HepG2 (cell line): Measurements from ENCODE around the gene PIM1. TPM values are rescaled to one million over a fixed set of nuclear protein-coding genes. Genes with fewer than 3 reads are reported as not detected.

Experiments
- ATAC-seq: fragments of 200-7000 bp; cut with Tn5 transposase; 3 replicates; pipeline ENCODE4 v1.9.1; 2020; ENCODE audit warnings: mild to moderate bottlenecking, moderate library complexity
- BruUV-seq: library from RNA; stranded (reverse); fragments of 400-500 nt; replicated peaks from 2 replicates; lab custom pipeline; 2021; lab: Mats Ljungman, UMichigan
- CTCF ChIA-PET: fragments of 300-600 bp; formaldehyde crosslinking; extraction: SDS; loops from one replicate; lab custom pipeline; 2021; ENCODE audit warnings: low total read pairs, inconsistent platforms, low intra/inter-chr PET ratio; lab: Yijun Ruan, JAX
- POLR2A ChIA-PET: fragments of 350-600 bp; sonication (Branson Sonifier 250); formaldehyde crosslinking; loops from one replicate; lab custom pipeline; 2020; ENCODE audit warnings: antibody characterized with exemption, inconsistent platforms; lab: Yijun Ruan, JAX
- DNase-seq: peaks from one replicate; pipeline ENCODE4 v3.0.0-alpha.2; 2015; ENCODE audit warnings: low spot score
- FAIRE-seq: peaks from 3 replicates; lab custom pipeline; 2011; peaks lifted over from hg19 to GRCh38; lab: Jason Lieb, UNC
- H2AFZ ChIP-seq: one replicate; pipeline ENCODE4 v1.6.1; 2011; ENCODE audit warnings: low read length, inconsistent platforms
- H3K27ac ChIP-seq: fragments of 300-600 bp; 3 replicates; pipeline ENCODE4 v1.8.0; 2011; ENCODE audit warnings: mixed run types, mild to moderate bottlenecking, mixed read lengths, low read length, inconsistent platforms; ENCODE audit not compliant: insufficient read depth; ENCODE audit errors: extremely low read length
- H3K27me3 ChIP-seq, 2 experiments: fragments of 200-600 bp in 1 of 2; 2 replicates in 1 of 2; 3 replicates in 1 of 2; pipeline versions ENCODE4 v1.6.0 to v1.8.0; 2011; ENCODE audit warnings: low read length in 2 of 2, mild to moderate bottlenecking in 2 of 2, moderate library complexity in 2 of 2, inconsistent platforms in 1 of 2; ENCODE audit not compliant: insufficient read depth in 2 of 2, control insufficient read depth in 1 of 2
- H3K36me3 ChIP-seq, 2 experiments: fragments of 200-600 bp in 1 of 2; replicated peaks in 1 of 2; 2 replicates in 1 of 2; 3 replicates in 1 of 2; pipeline versions ENCODE4 v1.5.1 to v1.8.0; 2011; ENCODE audit warnings: low read length in 2 of 2, inconsistent platforms in 1 of 2; ENCODE audit not compliant: insufficient read depth in 2 of 2, control insufficient read depth in 1 of 2
- H3K4me1 ChIP-seq: 2 replicates; pipeline ENCODE4 v1.5.1; 2012; ENCODE audit warnings: low read length, inconsistent platforms; ENCODE audit not compliant: insufficient read depth
- H3K4me2 ChIP-seq: 2 replicates; pipeline ENCODE4 v1.6.0; 2011; ENCODE audit warnings: low read depth, low read length, inconsistent platforms
- H3K4me3 ChIP-seq, 3 experiments: fragments of 200-600 bp in 1 of 3; sonication (generic), shearing (Covaris generic) in 1 of 3; replicated peaks in 1 of 3; 2 replicates each; pipeline ENCODE4 v1.5.1; 2011 to 2016; ENCODE audit warnings: low read length in 3 of 3, inconsistent platforms in 2 of 3, low read depth in 2 of 3, mild to moderate bottlenecking in 2 of 3, control low read depth in 1 of 3, mixed read lengths in 1 of 3; ENCODE audit not compliant: insufficient read depth in 1 of 3
- H3K79me2 ChIP-seq: one replicate; pipeline ENCODE4 v1.6.1; 2011; ENCODE audit warnings: low read length, inconsistent platforms; ENCODE audit not compliant: insufficient read depth
- H3K9ac ChIP-seq: 2 replicates; pipeline ENCODE4 v1.6.0; 2011; ENCODE audit warnings: mild to moderate bottlenecking, low read depth, low read length, inconsistent platforms; ENCODE audit not compliant: insufficient read depth
- H3K9me3 ChIP-seq: 2 replicates; pipeline ENCODE4 v1.5.1; 2012; ENCODE audit warnings: mild to moderate bottlenecking, low read length
- H4K20me1 ChIP-seq: 2 replicates; pipeline ENCODE4 v1.6.0; 2011; ENCODE audit warnings: inconsistent platforms, mild to moderate bottlenecking, low read length, moderate library complexity; ENCODE audit not compliant: insufficient read depth
- CHD2 ChIP-seq: IDR thresholded peaks from 2 replicates; pipeline ENCODE4 v1.6.1; 2011; ENCODE audit warnings: low read depth, low read length, improper control_type of control experiment
- EHMT2 ChIP-seq: fragments of 200-600 bp; sonication (generic); IDR thresholded peaks from 2 replicates; pipeline ENCODE4 v1.7.0; 2017; ENCODE audit warnings: antibody characterized with exemption, low read depth, low read length, borderline replicate concordance
- FOXA3 ChIP-seq: IDR thresholded peaks from 2 replicates; pipeline ENCODE4 v1.6.1; 2016; ENCODE audit warnings: missing genetic modification reagents, missing compliant biosample characterization
- HOXA7 ChIP-seq: sonication (generic); formaldehyde crosslinking; IDR thresholded peaks from 2 replicates; pipeline ENCODE4 v1.8.1; 2022; ENCODE audit warnings: mild to moderate bottlenecking, missing genetic modification reagents, moderate library complexity
- MTF1 ChIP-seq: sonication (generic); formaldehyde crosslinking; IDR thresholded peaks from 2 replicates; pipeline ENCODE4 v1.5.0; 2020; ENCODE audit warnings: missing genetic modification reagents
- MTF2 ChIP-seq: sonication (generic); formaldehyde crosslinking; IDR thresholded peaks from 2 replicates; pipeline ENCODE4 v1.5.0; 2020; ENCODE audit warnings: missing genetic modification reagents, borderline replicate concordance
- U2AF1 ChIP-seq: fragments of 200-400 bp; formaldehyde crosslinking; optimal IDR thresholded peaks from 2 replicates; pipeline ENCODE3; 2017; ENCODE audit warnings: mild to moderate bottlenecking, low read depth, low read length
- ZNF614 ChIP-seq: IDR thresholded peaks from 2 replicates; pipeline ENCODE4 v1.6.1; 2018; ENCODE audit warnings: missing biosample characterization, missing genetic modification reagents, inconsistent platforms, borderline replicate concordance
- ZNF883 ChIP-seq: sonication (generic); formaldehyde crosslinking; IDR thresholded peaks from 2 replicates; pipeline ENCODE4 v1.5.1; 2020; ENCODE audit warnings: mild to moderate bottlenecking, missing genetic modification reagents; ENCODE audit errors: not compliant biosample characterization
- WGBS: methylation state at CpG from one replicate; pipeline ENCODE4 v1.1.6; 2017; ENCODE audit warnings: low lambda C conversion rate; 5-methylcytosine and 5-hydroxymethylcytosine counted together
- in situ Hi-C: cut with HindIII; loops from 2 replicates; pipeline ENCODE4 v1.10.0; 2017; ENCODE audit warnings: low pct_unique_long_range_greater_than_20kb; ENCODE audit not compliant: extremely low pct_ligation_motif_present
- intact Hi-C: fragments of 100-400 bp; cut with micrococcal nuclease; formaldehyde crosslinking; loops from one replicate; pipeline ENCODE4 v1.10.0; 2022; ENCODE audit not compliant: unreplicated experiment
- polyA plus RNA-seq, 8 experiments: library from polyadenylated mRNA; depleted of rRNA in 3 of 8; stranded (reverse) in 7 of 8; unstranded in 1 of 8; fragments of >200 nt; fragmentation: Illumina TruSeq in 4 of 8; extraction: Trizol in 4 of 8; gene quantifications; 2 replicates each; pipeline versions ENCODE4 v1.2.1 to v1.2.3, GENCODE V29; 2011 to 2016; ENCODE audit warnings: low read depth in 4 of 8, missing spikeins in 1 of 8, mixed read lengths in 1 of 8; ENCODE audit not compliant: insufficient read depth in 1 of 8
- total RNA-seq, 5 experiments: library from RNA; depleted of rRNA; stranded (reverse); fragments of >200 nt; fragmentation: Illumina TruSeq; extraction: Trizol; gene quantifications; 2 replicates each; pipeline ENCODE4 v1.2.3, GENCODE V29; 2016; ENCODE audit warnings: low read depth in 1 of 5
- TF ChIP-seq, protein P1 (sequence below): sonication (generic); formaldehyde crosslinking; conservative IDR thresholded peaks from 2 replicates; pipeline ENCODE4 v1.4.0; 2020; ENCODE audit warnings: missing genetic modification reagents

PIM1 gene
- total and polyA plus RNA-seq, 2 of the 13 experiments (the other 11 are each of a cell fraction or from before 2014, with no cell fraction given), result 29.4 to 117 TPM

DNA sequence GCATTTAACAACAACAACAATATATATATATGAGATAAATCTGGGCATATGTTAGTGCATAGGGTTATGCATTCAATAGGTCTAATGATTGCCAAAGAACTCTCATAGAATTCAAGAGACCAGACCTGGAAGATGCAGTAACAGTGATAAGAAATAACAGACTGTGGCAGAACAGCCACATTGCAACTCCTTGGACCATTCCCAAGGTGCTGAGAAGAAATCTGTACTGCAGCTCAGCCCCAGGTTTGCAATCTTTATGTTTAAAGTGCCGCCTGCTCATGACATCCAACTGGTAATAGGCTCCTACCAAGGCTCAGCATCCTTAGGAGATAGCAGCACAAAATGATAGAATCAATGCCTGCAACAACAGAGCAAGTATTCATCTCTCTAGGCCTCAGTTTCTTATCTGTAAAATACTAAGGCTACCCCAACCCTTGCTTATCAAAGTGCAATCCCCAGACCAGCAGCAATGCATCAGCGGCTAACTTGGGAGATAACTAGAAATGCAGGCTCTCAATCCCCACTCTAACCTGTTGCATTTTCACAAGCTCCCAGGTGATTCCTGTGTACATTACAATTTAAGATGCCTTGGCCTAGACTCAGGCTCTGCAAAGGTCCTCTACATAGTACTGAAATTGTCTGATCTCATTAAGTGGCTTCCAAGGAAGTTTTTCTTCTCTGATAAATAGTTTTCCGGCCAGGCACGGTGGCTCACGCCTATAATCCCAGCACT lies 30.6 kb upstream of the PIM1 start (continued):
- no peak for TF ChIP-seq HOXA7
- no peak for TF ChIP-seq FOXA3 (CRISPR knock-in tag)
- TF ChIP-seq, protein P1, sequence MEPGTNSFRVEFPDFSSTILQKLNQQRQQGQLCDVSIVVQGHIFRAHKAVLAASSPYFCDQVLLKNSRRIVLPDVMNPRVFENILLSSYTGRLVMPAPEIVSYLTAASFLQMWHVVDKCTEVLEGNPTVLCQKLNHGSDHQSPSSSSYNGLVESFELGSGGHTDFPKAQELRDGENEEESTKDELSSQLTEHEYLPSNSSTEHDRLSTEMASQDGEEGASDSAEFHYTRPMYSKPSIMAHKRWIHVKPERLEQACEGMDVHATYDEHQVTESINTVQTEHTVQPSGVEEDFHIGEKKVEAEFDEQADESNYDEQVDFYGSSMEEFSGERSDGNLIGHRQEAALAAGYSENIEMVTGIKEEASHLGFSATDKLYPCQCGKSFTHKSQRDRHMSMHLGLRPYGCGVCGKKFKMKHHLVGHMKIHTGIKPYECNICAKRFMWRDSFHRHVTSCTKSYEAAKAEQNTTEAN (CRISPR knock-in tag), result no peak

DNA sequence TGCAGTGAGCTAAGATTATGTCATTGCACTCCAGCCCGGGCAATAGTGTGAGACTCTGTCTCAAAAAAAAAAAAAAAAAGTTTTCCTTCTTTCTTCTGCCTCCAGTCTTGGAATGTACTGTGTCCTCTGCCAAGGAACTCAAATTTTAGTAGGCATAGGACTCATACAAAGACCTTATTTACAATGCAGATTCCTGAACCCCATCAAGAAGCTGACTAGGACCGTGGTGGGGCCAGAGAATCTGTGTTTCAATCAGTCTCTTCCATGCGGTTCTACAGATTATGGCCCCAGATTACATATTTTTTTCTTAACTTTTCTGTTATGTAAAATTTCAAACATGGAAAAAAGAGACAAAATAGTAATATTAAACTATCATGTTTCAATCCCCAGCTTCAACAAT lies 29.8 kb upstream of the PIM1 start:
- no peak for TF ChIP-seq MTF1 (CRISPR knock-in tag)
- TF ChIP-seq MTF2 (CRISPR knock-in tag), result no peak
- no peak for TF ChIP-seq CHD2
- TF ChIP-seq EHMT2, result no peak
- TF ChIP-seq ZNF883, result no peak
- TF ChIP-seq U2AF1, result no peak
- TF ChIP-seq ZNF614, result no peak
- H3K9ac ChIP-seq, result no peak overlapping the region
- DNase-seq (no peak), FAIRE-seq (no peak), ATAC-seq (no peak)
- peaks cover 87% of the 10 kb centered on the region for H3K4me1 ChIP-seq
- 98% methylated on average over 3 of the region's 3 CpGs for WGBS
- intact Hi-C loops (no loop called here), in situ Hi-C loops (no loop called here)
- H3K4me3 ChIP-seq, result no peak overlapping the region
- H3K9me3 ChIP-seq, result no peaks in the 10 kb centered on the region
- H3K27me3 ChIP-seq, result no peaks in the 10 kb centered on the region
- no peaks in the 10 kb centered on the region for H3K36me3 ChIP-seq
- H3K4me2 ChIP-seq, result no peak overlapping the region
- no peaks in the 10 kb centered on the region for H4K20me1 ChIP-seq
- H3K27ac ChIP-seq, result no peak overlapping the region
- POLR2A ChIA-PET, result interaction anchor here (0.7 to 5.3 kb wide), 2 partner anchors 7 to 54 kb away, joined by 4 to 55 read pairs; no protein-coding TSS in a partner anchor
- no peak overlapping the region for H2AFZ ChIP-seq
- no TSS peak for BruUV-seq
- CTCF ChIA-PET, result no interaction called here
- no peaks in the 10 kb centered on the region for H3K79me2 ChIP-seq
